Measurements from ENCODE around the gene INTS6L. TPM values are rescaled to one million over a fixed set of nuclear protein-coding genes. Genes with fewer than 3 reads are reported as not detected.

INTS6L gene
- total and polyA plus RNA-seq, 2 of the 8 experiments (the other 6 are each of a cell fraction or from before 2014, with no cell fraction given): 4.1 to 5.2 TPM

- no peaks in the 10 kb centered on the region for H3K27me3 ChIP-seq (replicated peaks in 1 of 4; ENCODE audit: control insufficient read depth in 3 of 4, extremely low read depth in 1 of 4, insufficient read depth in 3 of 4, low read length in 3 of 4)
- no peaks in the 10 kb centered on the region for H3K4me1 ChIP-seq (replicated peaks in 1 of 4; ENCODE audit: control insufficient read depth in 3 of 4, insufficient read depth in 4 of 4, low read length in 3 of 4)
- H3K9me3 ChIP-seq (ENCODE audit: insufficient read depth in 2 of 2, low read depth in 1 of 2, low read length in 1 of 2): no peaks in the 10 kb centered on the region
- H3K23ac ChIP-seq (ENCODE audit: insufficient read length): no peak overlapping the region
- H3K4me3 ChIP-seq (ENCODE audit: extremely low read depth in 1 of 4, insufficient read depth in 2 of 4, low read depth in 3 of 4, low read length in 4 of 4): no peak overlapping the region
- H2BK20ac ChIP-seq (ENCODE audit: low read length): no peak overlapping the region
- H4K91ac ChIP-seq (replicated peaks; ENCODE audit: insufficient read length, low read length): no peak overlapping the region
- H3K18ac ChIP-seq (ENCODE audit: extremely low read depth, low read length): no peak overlapping the region
- no peak overlapping the region for H3K9ac ChIP-seq (replicated peaks in 1 of 4; ENCODE audit: extremely low read depth in 1 of 4, low read depth in 3 of 4, low read length in 3 of 4)
- no peak overlapping the region for H2BK5ac ChIP-seq (ENCODE audit: low read depth, low read length)
- H3K27ac ChIP-seq (ENCODE audit: low read depth, low read length): no peak overlapping the region
- H4K8ac ChIP-seq (ENCODE audit: extremely low read depth, insufficient read depth, low read length): no peak overlapping the region
- CTCF ChIA-PET (ENCODE audit: partially characterized antibody): interaction anchor here (1.5 kb wide), 1 partner anchor 49 kb away, joined by 3 read pairs; no protein-coding TSS in a partner anchor
- WGBS, 2 experiments (ENCODE audit: extremely low coverage in 1 of 2, insufficient coverage in 1 of 2, insufficient read length in 1 of 2, insufficient replicate concordance in 2 of 2, low coverage in 1 of 2, low lambda C conversion rate in 2 of 2, missing lambda C conversion rate in 1 of 2): 89% methylated on average over 7 of the region's 7 CpGs; no CpG with 5 or more reads in 1 of the 2 experiments
- H3K4ac ChIP-seq (replicated peaks; ENCODE audit: insufficient read length, low read depth, low read length): no peak overlapping the region
- no peak overlapping the region for H2BK15ac ChIP-seq (ENCODE audit: low read length)
- H2BK12ac ChIP-seq (ENCODE audit: low read depth, low read length): no peak overlapping the region
- H3K36me3 ChIP-seq (ENCODE audit: control insufficient read depth in 2 of 4, insufficient read depth in 4 of 4, low read length in 3 of 4): no peaks in the 10 kb centered on the region
- no peaks in the 10 kb centered on the region for H3K79me1 ChIP-seq (ENCODE audit: low read depth, low read length)
- H2AK5ac ChIP-seq (ENCODE audit: low read depth, low read length): no peak overlapping the region
- no peak overlapping the region for H3K14ac ChIP-seq (ENCODE audit: insufficient read length)
- H3K56ac ChIP-seq (replicated peaks; ENCODE audit: insufficient read length, low read depth, low read length): no peak overlapping the region
- H4K5ac ChIP-seq (ENCODE audit: insufficient read length, low read depth, low read length): no peak overlapping the region
- no peaks in the 10 kb centered on the region for H3K79me2 ChIP-seq (ENCODE audit: control insufficient read depth in 1 of 2, insufficient read depth in 2 of 2, low read length in 2 of 2)
- H4K20me1 ChIP-seq (replicated peaks in 1 of 2; ENCODE audit: control insufficient read depth in 1 of 2, insufficient read depth in 2 of 2, low read length in 2 of 2): no peaks in the 10 kb centered on the region
- no peak overlapping the region for H3K4me2 ChIP-seq (ENCODE audit: insufficient read depth in 1 of 2, low read depth in 2 of 2, low read length in 2 of 2)
- DNase-seq (ENCODE audit: low read depth in 1 of 2, low spot score in 2 of 2) (no peak), FAIRE-seq (no peak)
- no peak overlapping the region for H2AFZ ChIP-seq (ENCODE audit: low read length)
- no peak overlapping the region for H2BK120ac ChIP-seq (replicated peaks; ENCODE audit: low read depth, low read length)
- H3K23me2 ChIP-seq (ENCODE audit: low read depth, low read length): no peaks in the 10 kb centered on the region
- POLR2A ChIA-PET (ENCODE audit: partially characterized antibody): no interaction called here
- TF ChIP-seq ASH2L (IDR thresholded peaks at IDR 0.05; ENCODE audit: low read length) (no peak), CREB1 (IDR thresholded peaks at IDR 0.05) (no peak), TAF7 (optimal IDR thresholded peaks at IDR 0.05; ENCODE audit: borderline replicate concordance, low read depth, low read length) (no peak), KDM1A (IDR thresholded peaks at IDR 0.05; ENCODE audit: borderline replicate concordance, low read length) (no peak), TCF12 (IDR thresholded peaks at IDR 0.05; ENCODE audit: low read depth, low read length) (no peak), EZH2 (IDR thresholded peaks at IDR 0.05; ENCODE audit: low read depth, low read length, severe bottlenecking) (no peak), MAX (IDR thresholded peaks at IDR 0.05) (no peak), KDM4A (IDR thresholded peaks at IDR 0.05; ENCODE audit: low read depth, low read length, severe bottlenecking) (no peak), EP300 (IDR thresholded peaks at IDR 0.05; ENCODE audit: borderline replicate concordance in 1 of 2, low read depth in 2 of 2, low read length in 2 of 2) (no peak), ATF2 (IDR thresholded peaks at IDR 0.05; ENCODE audit: low read length) (no peak), SIRT6 (IDR thresholded peaks at IDR 0.05; ENCODE audit: low read length) (no peak), TEAD4 (IDR thresholded peaks at IDR 0.05; ENCODE audit: low read depth, low read length) (no peak), POU5F1 (IDR thresholded peaks at IDR 0.05; ENCODE audit: low read depth, low read length) (no peak)
Measured at GRCh38 chrX:135481696-135482179, 38.7 kb upstream of the INTS6L start.
